Measurements from ENCODE around the gene SLC2A3.
"Not testable (repeated sequence)": the region's sequence is repeated elsewhere in the genome, so short reads cannot be mapped to it uniquely, and the experiment has no call there.

The SLC2A3 gene

DNA sequence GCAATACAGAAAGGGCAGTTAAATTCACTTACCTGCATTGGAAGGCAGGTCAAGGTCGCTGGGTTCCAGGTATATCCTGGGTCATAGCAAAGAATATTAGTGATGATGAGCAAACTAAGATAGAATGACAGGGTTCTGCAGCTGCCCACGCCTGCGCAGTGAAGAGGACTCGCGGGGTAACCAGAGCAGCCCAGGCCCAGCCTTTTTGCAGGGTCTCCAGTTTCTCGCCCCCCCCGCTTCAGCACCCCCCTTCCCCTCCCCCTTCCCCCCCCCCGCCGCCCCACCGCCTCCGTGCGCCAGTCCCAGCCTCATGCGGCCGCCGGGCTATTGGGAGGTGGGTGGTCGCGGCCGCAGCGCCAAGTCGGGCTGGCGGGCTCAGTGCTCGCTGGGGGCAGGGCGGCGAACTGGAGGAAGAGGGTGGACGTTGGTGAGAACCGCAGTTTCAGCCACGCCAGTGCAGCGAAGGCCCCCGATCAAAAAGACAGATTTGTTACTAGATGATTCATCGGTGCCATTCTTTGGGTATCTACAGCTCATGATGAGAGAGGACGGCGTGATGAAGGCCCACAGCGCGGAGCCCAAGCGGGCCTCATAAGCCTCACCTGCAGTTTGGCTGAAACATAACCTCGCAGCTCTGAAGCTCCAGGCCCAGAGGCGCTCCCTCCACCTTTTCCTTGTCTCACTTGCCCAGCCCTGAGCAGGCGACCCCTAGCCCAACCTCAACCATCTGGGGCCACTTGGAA lies 20.2 kb downstream of the SLC2A3 start:
- DNase-seq = no peak

- DNase-seq = not testable (repeated sequence)
Observed at GRCh38 chr12:7910106-7910505, 25.9 kb downstream of the SLC2A3 start.

DNA sequence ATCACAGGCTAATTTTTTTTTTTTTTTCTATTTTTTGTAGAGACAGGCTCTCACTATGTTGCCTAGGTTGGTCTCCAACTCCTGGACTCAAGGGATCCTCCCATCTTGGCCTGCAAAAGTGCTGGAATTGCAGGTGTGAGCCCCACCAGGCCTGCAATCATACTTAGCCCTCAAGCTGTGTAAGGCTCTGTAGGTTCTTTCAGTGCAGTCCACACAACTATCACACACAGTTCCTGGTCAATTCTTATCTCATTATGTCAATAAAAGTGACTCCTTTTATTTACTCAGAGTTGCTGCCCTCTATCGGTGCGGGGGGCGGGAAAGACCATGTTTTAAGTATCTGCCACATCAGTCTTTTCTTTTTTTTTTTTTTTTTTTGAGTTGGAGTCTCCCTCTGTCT lies 29.0 kb downstream of the SLC2A3 start:
- peak; percentile 74 for DNase-seq

DNA sequence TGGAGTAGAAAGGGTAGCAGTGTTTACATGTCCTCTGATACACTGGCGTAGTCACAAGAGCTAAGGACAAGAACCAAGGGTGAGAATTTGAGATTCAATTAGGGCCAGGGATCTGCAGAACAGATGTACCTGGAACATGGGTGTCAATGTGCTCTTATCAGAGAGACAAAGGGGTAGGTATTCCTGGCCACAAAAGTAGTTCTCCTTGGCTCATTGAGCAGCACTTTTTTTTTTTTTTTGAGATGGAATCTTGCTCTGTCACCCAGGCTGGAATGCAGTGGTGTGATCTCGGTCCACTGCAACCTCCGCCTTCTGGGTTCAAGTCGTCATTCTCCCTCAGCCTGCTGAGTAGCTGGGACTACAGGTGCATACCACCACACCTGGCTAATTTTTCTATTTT lies 29.7 kb downstream of the SLC2A3 start:
- DNase-seq = not testable (repeated sequence)

DNA sequence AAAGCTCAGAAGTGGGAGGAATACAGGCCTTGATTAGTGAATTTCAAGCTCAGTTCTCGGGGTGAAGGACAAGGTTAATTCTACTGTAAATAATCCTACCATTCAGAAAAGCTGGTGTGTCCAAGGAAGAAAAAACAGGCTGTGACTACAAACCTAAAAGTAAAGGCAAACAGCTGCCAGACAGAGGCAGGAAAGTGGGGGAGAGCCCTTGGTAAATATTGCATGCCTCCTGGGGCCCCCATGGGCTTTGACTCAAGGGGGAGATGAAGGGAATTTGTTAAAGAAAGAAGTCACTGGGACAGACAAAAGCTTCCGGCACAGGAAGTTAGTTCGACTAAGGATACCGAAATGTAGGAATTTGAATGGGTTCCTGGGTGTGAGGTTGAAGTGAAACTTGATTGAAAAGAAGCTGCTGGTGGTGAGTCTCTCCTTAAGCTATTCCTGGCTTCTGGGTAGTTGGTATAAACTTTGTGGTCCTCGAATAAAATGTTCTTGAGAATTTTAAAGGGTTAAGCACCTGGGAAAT lies 30.3 kb downstream of the SLC2A3 start:
- DNase-seq = not testable (repeated sequence)

- no peak for DNase-seq
Observed at GRCh38 chr12:7905071-7905470, 30.9 kb downstream of the SLC2A3 start.

DNA sequence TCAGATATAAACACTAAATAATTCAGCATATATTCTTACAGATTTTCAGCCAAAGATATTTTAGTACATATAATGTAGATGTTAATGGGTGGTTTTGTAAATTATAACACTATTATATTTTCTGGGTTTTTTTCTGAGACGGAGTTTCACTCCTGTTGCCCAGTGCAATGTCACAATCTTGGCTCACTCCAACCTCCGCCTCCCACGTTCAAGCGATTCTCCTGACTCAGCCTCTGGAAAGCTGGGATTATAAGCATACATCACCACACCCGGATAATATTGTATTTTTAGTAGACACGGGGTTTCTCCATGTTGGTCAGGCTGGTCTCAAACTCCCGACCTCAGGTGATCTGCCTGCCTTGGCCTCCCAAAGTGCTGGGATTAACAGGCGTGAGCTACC lies 33.6 kb downstream of the SLC2A3 start:
- DNase-seq = not testable (repeated sequence)

DNA sequence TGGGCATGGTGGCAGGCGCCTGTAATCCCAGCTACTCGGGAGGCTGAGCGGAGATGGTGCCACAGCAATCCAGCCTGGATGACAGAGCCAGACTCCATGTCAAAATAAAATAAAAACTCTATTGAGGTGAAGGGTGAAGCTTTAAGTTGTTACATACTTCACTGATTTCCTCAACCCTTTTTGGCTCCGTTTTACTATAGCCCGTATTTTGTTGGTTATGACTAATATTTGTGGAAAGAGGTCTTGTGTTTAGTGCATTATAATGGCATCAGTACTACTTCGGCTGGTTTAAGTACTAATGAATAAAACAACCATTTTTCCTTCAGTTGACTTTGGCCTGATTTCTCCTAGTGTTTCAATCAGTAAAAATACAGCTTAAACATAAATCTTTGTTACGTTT lies 36.2 kb downstream of the SLC2A3 start:
- DNase-seq = peak; percentile 18

DNA sequence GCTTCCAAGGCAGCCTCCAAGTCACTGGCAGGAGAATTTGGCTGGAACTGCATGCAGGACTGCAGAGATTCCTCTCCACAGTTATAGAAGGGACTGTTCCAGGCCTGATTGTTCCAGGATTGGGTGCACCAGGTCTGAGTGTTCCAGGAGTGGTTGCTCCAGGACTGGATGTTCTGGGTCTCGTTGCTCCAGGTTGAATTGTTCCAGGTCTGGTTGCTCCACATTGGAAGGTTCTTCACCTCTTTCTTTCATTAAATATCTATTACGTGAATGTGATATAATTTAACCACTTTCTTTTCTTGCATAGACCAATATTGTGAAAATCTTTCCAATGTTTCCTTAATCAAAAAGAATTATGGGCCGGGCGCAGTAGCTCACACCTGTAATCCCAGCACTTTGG lies 39.3 kb downstream of the SLC2A3 start:
- not testable (repeated sequence) for DNase-seq

DNA sequence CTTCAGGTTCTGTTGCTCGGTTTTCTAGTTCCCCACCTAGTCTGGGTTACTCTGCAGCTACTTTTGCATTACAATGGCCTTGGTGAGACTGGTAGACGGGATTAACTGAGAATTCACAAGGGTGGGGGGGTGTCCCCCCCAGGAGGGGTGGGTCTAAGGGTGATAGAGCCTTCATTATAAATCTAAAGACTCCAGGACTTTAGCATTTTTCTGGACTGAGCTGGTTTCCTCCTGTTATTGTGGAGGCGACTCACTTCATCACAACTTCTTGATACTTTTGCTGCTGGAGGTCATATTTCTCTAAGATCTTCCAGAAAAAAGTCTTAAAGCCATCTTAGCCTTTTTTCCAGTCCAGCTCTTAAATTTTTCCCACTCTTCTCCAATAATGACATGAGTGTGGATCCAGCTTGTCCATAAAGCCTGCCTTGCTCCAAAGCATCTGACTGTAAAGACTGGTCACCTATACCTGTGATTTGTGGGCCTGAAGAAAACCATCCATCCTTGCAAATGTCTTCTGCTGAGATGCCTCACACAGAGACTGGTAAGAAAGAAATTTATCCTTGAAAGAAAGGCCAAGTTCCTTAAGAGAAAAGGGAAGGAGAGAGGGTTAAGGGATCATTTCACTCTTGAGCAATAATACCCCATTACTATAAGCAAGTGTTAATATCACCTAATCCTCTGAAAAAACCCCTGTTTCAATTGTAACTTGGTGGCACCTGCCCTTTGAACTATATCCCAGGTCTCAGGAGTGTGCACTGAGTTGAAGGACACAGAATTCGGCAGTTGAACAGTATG lies 43.6 kb downstream of the SLC2A3 start:
- peak; percentile 34 for DNase-seq

GRCh38 chr12:7884689-7885088 lies 51.3 kb downstream of the SLC2A3 start:
- DNase-seq = no peak

DNA sequence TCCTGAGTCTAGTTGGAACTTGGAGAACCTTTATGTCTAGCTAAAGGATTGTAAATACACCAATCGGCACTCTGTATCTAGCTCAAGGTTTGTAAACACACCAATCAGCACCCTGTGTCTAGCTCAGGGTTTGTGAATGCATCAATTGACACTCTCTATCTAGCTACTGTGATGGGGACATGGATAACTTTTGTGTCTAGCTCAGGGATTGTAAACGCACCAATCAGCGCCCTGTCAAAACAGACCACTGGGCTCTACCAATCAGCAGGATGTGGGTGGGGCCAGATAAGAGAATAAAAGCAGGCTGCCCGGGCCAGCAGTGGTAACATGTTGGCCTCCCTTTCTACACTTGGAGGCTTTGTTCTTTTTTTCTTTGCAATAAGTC lies 54.3 kb downstream of the SLC2A3 start:
- not testable (repeated sequence) for DNase-seq

DNA sequence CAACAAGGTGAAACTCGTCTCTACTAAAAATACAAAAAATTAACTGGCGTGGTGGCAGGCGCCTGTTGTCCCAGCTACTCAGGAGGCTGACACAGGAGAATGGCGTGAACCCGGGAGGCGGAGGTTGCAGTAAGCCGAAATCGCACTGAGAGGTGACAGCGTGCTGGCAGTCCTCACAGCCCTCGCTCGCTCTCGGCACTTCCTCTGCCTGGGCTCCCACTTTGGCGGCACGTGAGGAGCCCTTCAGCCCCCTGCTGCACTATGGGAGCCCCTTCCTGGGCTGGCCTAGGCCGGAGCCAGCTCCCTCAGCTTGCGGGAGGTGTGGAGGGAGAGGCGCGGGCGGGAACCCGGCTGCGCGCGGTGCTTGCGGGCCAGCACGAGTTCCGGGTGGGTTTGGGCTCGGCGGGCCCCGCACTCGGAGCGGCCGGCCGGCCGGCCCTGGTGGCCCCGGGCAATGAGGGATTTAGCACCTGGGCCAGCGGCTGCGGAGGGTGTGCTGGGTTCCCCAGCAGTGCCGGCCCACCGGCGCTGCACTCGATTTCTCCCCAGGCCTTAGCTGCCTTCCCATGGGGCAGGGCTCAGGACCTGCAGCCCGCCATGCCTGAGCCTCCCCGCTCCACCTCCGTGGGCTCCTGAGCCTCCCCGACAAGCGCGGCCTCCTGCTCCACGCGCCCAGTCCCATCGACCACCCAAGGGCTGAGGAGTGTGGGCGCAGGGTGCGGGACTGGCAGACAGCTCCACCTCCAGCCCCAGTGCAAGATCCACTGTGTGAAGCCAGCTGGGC lies 54.8 kb downstream of the SLC2A3 start:
- DNase-seq = not testable (repeated sequence)

DNA sequence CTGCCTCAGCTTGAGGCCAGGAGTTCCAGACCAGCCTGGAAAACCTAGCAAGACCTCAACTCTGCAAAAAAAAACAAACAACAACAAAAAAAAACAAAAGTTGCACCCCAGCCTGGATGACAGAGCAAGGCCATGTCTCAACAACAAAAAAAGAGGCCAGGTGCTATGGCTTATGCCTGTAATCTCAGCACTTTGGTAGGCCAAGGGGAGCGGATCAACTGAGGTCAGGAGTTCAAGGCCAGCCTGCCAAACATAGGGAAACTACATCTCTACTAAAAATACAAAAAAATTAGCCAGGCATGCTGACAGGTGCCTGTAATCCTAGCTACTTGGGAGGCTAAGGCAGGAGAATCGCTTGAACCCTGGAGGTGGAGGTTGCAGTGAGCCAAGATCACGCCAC lies 56.7 kb downstream of the SLC2A3 start:
- DNase-seq = no peak

DNA sequence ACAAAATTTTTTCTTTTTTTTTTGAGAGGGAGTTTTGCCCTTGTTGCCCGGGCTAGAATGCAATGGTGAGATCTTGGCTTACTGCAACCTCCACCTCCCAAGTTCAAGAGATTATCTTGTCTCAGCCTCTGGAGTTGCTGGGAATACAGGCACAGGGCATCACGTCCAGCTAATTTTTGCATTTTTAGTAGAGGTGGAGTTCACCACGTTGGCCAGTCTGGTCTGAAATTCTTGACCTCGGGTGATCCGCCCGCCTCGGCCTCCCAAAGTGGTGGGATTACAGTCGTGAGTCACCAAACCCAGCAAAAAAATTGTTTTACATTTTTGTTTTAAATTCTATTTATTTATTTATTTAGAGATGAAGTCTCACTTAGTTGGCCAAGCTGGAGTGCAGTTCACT lies 58.6 kb downstream of the SLC2A3 start:
- no peak for DNase-seq

- no peak for DNase-seq
Observed at GRCh38 chr12:7872566-7873319, 63.2 kb downstream of the SLC2A3 start, which contains the start of gene SLC2A14. Gene SLC2A14 (minus strand): TSS chr12:7872915. CDS start chr12:7869880, 3,035 bp downstream.

GRCh38 chr12:7870335-7870734 lies 65.7 kb downstream of the SLC2A3 start:
- DNase-seq = no peak
